Measurements from ENCODE around the gene IFT22.

Gene IFT22

GRCh38 chr7:101319401-101319800 is 2.2 kb downstream of the IFT22 start:
- POLR2A ChIA-PET = no interaction called here
- TF ChIP-seq NFRKB (IDR thresholded peaks at IDR 0.05) = no peak
- TF ChIP-seq ZNF384 (IDR thresholded peaks at IDR 0.05) = no peak
- TF ChIP-seq FOXK2 (IDR thresholded peaks at IDR 0.05) = no peak
- TF ChIP-seq SUZ12 (IDR thresholded peaks at IDR 0.05) = no peak
- no peak for DNase-seq (ENCODE audit: extremely low spot score)
- CTCF ChIA-PET = no interaction called here

- CTCF ChIA-PET = interaction anchor here (0.5 to 1.2 kb wide), 7 partner anchors 68 to 1012 kb away, joined by 3 read pairs; no protein-coding TSS in a partner anchor
- POLR2A ChIA-PET = no interaction called here
- DNase-seq (ENCODE audit: extremely low spot score) = no peak
Observed at GRCh38 chr7:101315336-101315735, 6.3 kb downstream of the IFT22 start.

GRCh38 chr7:101308245-101309085 is 13.1 kb downstream of the IFT22 start:
- CTCF ChIA-PET = interaction anchor here (0.5 to 1.3 kb wide), 7 partner anchors 13 to 83 kb away, joined by 3 to 5 read pairs (median 3); partner anchors contain the start of genes COL26A1 and IFT22
- peak; percentile 64 for DNase-seq (ENCODE audit: extremely low spot score)
- POLR2A ChIA-PET = interaction anchor here (0.6 to 1.7 kb wide), 5 partner anchors 13 to 63 kb away, joined by 3 to 7 read pairs (median 6); partner anchors contain the start of gene IFT22
- TF ChIP-seq L3MBTL2 (conservative IDR thresholded peaks at IDR 0.05) = peak; percentile 2; the same call in 1 of the 2 replicates
- no peak for TF ChIP-seq FOXA1 (IDR thresholded peaks at IDR 0.05)
- no peak for TF ChIP-seq CTBP1 (IDR thresholded peaks at IDR 0.05; ENCODE audit: borderline replicate concordance)
- TF ChIP-seq, protein P1, sequence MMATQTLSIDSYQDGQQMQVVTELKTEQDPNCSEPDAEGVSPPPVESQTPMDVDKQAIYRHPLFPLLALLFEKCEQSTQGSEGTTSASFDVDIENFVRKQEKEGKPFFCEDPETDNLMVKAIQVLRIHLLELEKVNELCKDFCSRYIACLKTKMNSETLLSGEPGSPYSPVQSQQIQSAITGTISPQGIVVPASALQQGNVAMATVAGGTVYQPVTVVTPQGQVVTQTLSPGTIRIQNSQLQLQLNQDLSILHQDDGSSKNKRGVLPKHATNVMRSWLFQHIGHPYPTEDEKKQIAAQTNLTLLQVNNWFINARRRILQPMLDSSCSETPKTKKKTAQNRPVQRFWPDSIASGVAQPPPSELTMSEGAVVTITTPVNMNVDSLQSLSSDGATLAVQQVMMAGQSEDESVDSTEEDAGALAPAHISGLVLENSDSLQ (IDR thresholded peaks at IDR 0.05) = no peak
- no peak for TF ChIP-seq FOXM1 (IDR thresholded peaks at IDR 0.05; ENCODE audit: borderline replicate concordance)

More at GRCh38 chr7:101315336-101315735, 6.3 kb downstream of the IFT22 start:
- TF ChIP-seq NFRKB (IDR thresholded peaks at IDR 0.05) (no peak), ELF4 (IDR thresholded peaks at IDR 0.05) (no peak), SUZ12 (IDR thresholded peaks at IDR 0.05) (no peak), ZNF384 (IDR thresholded peaks at IDR 0.05) (no peak), FOXM1 (IDR thresholded peaks at IDR 0.05; ENCODE audit: borderline replicate concordance) (no peak), CTBP1 (IDR thresholded peaks at IDR 0.05; ENCODE audit: borderline replicate concordance) (no peak)
- TF ChIP-seq, protein P1 (IDR thresholded peaks at IDR 0.05) = no peak

DNA sequence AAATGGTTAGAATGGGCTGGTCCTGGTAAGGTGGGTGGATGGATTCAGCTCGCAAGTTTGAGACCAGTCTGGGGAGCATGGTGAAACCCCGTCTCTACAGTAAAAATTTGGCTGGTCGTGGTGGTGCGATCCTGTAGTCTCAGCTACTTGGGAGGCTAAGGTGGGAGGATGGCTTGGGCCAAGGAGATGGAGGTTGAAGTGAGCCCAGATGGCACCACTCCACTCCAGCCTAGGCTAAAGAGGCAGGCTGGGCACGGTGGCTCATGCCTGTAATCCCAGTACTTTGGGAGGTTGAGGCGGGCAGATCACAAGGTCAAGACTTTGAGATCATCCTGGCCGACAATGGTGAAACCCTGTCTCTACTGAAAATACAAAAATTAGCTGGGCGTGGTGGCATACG is 15.3 kb downstream of the IFT22 start:
- ChIA-PET POLR2A (interaction anchor here (1.7 kb wide), 1 partner anchor 15 kb away, joined by 7 read pairs; the partner anchor contains the start of gene IFT22), CTCF (no interaction called here)
- TF ChIP-seq FOXK2 (IDR thresholded peaks at IDR 0.05) = no peak
- TF ChIP-seq, protein P1 (IDR thresholded peaks at IDR 0.05) = no peak
- TF ChIP-seq NFRKB (IDR thresholded peaks at IDR 0.05) = no peak
- no peak for TF ChIP-seq ELF4 (IDR thresholded peaks at IDR 0.05)
- TF ChIP-seq FOXM1 (IDR thresholded peaks at IDR 0.05; ENCODE audit: borderline replicate concordance) = no peak
- no peak for TF ChIP-seq FOXA1 (IDR thresholded peaks at IDR 0.05)
- no peak for TF ChIP-seq L3MBTL2 (conservative IDR thresholded peaks at IDR 0.05)
- no peak for TF ChIP-seq BHLHE40 (IDR thresholded peaks at IDR 0.05; ENCODE audit: borderline replicate concordance)
- TF ChIP-seq ARNT (IDR thresholded peaks at IDR 0.05) = no peak
- no peak for TF ChIP-seq LEF1 (IDR thresholded peaks at IDR 0.05; ENCODE audit: borderline replicate concordance)
- no peak for TF ChIP-seq CTBP1 (IDR thresholded peaks at IDR 0.05; ENCODE audit: borderline replicate concordance)
- TF ChIP-seq SUZ12 (IDR thresholded peaks at IDR 0.05) = no peak
- no peak for TF ChIP-seq SP1 (IDR thresholded peaks at IDR 0.05)
- no peak for TF ChIP-seq HDGF (IDR thresholded peaks at IDR 0.05; ENCODE audit: borderline replicate concordance)
- DNase-seq (ENCODE audit: extremely low spot score) = no peak

DNA sequence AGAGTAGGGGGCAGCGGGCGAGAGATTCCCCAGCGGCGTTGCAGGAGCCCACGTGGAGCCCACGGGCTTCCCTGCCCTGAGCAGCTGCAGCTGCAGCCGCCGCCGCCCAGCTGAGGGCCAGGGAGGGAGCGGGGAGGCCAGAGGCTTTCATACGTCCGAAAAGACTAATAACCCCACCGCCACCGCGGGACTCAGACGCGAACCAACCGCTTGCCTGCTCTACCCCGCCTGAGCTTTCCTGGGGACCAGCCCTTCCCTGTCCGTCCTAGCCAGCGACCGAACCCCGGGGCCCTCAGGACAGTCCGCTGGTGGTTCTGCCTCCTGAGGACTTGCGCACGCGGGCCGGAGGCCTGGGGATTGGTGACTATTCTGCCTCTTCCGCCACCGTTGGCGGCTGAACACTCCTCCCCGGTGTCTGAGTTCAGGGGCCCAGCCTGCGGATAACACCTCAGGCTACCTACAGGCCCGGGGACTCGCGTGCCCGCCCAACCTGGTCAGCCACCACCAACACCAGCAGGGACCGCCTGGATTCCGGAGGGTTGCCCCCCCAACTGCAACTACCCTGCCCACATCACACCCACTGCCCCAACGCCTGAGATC is 18.4 kb downstream of the IFT22 start:
- DNase-seq (ENCODE audit: extremely low spot score) = no peak
- POLR2A ChIA-PET = no interaction called here
- TF ChIP-seq ZNF384 (IDR thresholded peaks at IDR 0.05) (no peak), NFRKB (IDR thresholded peaks at IDR 0.05) (no peak)
- CTCF ChIA-PET = no interaction called here

- DNase-seq (ENCODE audit: extremely low spot score) = no peak
- CTCF ChIA-PET = no interaction called here
- POLR2A ChIA-PET = no interaction called here
- TF ChIP-seq ARNT (IDR thresholded peaks at IDR 0.05) (no peak), ELF4 (IDR thresholded peaks at IDR 0.05) (no peak), FOXK2 (IDR thresholded peaks at IDR 0.05) (no peak), ZNF384 (IDR thresholded peaks at IDR 0.05) (no peak), TARDBP (IDR thresholded peaks at IDR 0.05) (no peak), CTBP1 (IDR thresholded peaks at IDR 0.05; ENCODE audit: borderline replicate concordance) (no peak), SUZ12 (IDR thresholded peaks at IDR 0.05) (no peak), HDGF (IDR thresholded peaks at IDR 0.05; ENCODE audit: borderline replicate concordance) (no peak), SP1 (IDR thresholded peaks at IDR 0.05) (no peak), NFRKB (IDR thresholded peaks at IDR 0.05) (no peak)
- TF ChIP-seq, protein P1 (IDR thresholded peaks at IDR 0.05) = no peak
Observed at GRCh38 chr7:101302641-101303101, 18.9 kb downstream of the IFT22 start.

All from HEK293T (cell line).